ENCODE measurements around the gene EIF3A. TPM values are rescaled to one million over a fixed set of nuclear protein-coding genes. Genes with fewer than 3 reads are reported as not detected.

The EIF3A gene
- total RNA-seq, 1 donor from 2014 or later = 148 TPM

DNA sequence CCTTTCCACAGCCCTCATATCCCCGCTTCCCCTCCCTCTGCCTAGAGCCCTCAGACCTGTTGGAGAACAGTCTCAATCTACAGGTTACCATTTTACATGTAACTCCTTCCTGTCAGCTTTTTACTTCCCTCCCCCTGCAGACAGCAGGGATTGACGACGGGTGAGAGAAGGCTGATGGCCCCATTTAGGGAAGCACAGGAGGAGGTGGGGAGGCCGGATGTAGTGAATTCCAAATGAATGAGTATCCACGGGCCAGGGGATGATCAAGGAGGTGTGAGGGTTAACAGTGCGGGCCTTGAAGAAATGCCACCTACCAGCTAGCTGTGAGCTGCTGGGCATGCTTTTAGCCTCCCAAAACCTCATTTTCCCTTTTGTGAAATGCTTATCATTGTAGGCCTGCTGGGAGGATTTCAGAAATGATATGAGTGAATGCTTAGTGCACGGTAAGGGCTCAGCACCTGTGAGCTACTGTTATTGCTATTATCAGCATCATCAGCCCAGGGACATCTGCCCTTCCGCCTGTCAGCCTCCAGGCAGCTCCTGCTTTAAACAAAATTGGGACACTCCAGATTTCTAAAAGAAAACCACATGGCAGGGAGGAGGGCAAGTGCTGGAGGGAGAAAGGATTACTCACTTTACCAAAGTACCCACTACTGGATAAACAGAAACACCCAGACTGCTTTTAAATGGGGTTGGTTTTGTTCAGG lies 57.6 kb downstream of the EIF3A start:
- intact Hi-C loops (cut with micrococcal nuclease) = no loop called here

DNA sequence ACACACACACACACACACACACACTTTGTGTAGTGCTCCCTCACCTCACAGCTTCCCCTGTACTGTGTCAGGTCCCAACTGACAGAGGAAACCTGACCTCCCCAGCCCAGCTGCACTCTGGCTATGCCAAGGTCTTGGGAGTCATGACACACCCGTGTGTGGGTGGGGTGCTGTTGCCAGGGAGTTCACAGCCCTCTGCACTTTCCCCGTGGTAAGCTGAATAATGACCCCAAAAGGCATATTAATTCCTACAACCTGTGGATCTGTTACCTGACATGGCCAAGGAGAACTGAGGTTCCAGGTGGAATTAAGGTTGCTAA lies 60.0 kb downstream of the EIF3A start:
- intact Hi-C loops (cut with micrococcal nuclease) = no loop called here

DNA sequence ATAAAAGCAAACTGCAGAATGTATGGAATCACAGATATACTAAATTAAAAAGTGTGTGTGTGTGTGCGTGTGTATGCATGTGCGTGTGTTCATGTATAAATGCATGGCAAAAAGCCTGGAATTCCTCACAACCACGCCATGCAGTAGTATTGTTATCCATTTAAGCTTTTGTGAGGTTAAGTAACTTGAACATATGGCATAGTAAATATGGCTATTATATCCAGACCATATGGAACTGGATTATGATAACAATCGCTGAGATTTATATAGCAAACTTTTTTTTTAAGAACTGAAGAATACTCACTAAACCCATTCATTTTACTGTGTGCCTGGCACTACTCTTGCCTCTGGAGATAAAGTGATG lies 73.4 kb downstream of the EIF3A start:
- intact Hi-C loops (cut with micrococcal nuclease) = no loop called here

DNA sequence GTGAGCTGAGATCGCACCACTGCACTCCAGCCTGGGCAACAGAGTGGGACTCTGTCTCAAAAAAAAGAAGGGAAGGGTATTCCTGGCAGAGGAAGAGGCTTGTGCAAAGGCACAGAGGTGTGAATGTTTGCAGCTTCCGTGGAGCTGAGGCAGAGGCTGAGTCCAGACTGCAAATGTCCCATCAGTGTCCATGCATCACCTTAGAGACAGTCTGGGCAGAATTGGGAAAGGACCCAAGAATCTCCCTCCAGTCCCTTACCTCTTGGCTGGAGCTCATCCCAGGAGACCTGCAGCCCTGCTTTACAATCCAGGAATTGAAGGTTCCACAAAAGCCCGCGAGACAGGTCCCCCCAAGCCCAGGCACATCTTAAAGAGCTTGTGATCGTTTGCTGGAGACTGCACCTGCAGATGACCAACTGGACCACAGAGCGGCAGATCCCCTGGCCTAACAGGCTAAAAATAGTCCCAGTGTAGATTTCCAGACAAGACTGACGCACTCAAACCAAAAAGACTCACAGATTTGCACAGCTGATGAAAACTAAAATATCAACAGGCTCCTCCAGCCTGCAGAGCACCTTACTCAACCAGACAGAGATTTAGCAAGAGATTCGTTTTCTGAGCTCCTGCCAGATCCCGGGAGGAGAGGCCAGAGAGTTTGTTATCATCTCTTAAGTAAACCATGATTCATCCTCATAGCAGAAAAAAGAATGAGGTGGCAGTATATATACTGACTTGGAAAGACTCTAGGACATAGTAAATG lies 74.0 kb downstream of the EIF3A start:
- intact Hi-C loops (cut with micrococcal nuclease) = no loop called here

DNA sequence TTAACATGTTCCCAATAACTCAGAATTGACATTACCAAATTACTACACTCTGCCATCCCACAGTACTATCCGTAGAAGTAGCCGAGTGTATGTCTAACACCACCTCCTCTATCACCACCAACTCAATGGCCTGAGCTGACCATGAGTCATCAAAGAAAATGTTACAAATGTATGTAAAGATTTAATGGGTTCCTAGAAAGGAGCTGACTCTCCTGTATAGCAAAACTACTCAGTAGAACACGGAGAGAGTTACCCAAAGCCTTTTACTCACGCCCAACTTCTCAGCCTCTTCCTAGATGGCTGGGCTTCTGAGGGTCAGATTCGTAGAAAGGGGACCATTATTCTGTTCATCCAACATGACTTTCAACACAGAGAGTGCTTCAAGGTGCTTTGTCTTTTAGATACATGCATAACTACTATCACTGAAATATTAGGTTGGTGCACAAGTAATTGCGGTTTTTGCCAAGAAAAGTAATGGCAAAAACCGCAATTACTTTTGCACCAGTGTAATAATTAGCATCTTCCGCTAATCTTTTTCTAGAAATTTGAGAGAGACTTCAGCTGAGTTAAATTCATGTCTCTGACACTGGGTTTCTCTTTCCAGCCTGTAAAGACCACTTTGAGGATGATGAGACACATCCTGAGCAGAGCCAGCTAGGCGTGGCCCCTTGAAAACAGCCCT lies 75.1 kb downstream of the EIF3A start:
- intact Hi-C loops (cut with micrococcal nuclease) = no loop called here

GRCh38 chr10:119003572-119004289 lies 76.9 kb downstream of the EIF3A start:
- intact Hi-C loops (cut with micrococcal nuclease) = no loop called here

DNA sequence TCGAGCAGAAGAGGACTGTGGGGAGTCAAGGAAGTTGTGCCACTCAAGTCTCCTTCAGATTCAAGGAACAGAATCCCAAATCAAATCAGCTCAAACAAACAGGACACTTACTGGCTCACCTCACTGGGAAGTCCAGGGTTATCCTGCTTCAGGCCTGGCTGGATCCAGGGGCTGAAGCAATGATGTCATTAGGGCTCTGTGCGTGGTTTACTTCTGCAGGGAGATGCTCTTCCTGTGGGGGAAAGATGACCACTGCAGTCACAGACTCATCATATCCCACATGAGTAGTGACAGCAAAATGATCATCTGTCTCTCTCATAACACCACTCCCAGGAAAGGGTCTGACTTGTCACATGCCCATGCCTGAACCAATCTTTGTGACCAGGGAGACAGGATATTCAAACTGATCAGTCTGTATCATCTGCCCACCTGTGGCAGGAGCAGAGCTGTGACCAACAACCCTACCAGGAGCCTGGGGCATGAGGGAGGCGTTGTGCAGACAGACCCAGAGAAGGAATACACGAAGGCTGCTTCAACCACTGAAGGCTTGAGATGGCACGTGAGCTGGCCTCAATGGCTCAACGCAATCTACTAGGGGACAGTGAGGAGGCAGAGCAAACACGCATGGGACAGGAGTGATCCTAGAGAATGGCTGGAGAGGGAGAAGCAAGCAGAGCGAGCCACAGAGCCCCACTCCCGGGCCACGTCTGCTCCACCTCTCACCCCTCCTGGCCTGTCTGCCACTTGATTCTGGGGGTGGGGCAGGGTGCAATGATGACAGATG lies 78.7 kb downstream of the EIF3A start:
- intact Hi-C loops (cut with micrococcal nuclease) = no loop called here

GRCh38 chr10:118998183-118998582 lies 82.4 kb downstream of the EIF3A start:
- intact Hi-C loops (cut with micrococcal nuclease) = no loop called here

- intact Hi-C loops (cut with micrococcal nuclease) = no loop called here
Measured at GRCh38 chr10:118997379-118997778, 83.2 kb downstream of the EIF3A start.

DNA sequence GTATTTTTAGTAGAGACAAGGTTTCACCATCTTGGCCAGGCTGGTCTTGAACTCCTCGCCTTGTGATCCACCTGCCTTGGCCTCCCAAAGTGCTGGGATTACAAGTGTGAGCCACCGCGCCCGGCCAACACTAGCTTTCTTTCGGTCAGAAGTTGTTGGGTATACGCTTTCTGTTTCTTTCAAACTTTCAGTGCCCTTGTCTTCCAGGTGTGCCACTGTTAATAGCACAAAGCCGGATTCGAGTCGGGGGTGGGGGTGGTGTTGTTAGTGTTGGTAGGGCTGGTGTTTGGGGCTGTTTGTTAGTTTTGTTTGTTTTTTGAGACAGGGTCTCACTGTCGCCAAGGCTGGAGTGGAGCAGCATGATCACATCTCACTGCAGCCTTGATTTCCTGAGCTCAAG lies 84.9 kb downstream of the EIF3A start:
- intact Hi-C loops (cut with micrococcal nuclease) = no loop called here

DNA sequence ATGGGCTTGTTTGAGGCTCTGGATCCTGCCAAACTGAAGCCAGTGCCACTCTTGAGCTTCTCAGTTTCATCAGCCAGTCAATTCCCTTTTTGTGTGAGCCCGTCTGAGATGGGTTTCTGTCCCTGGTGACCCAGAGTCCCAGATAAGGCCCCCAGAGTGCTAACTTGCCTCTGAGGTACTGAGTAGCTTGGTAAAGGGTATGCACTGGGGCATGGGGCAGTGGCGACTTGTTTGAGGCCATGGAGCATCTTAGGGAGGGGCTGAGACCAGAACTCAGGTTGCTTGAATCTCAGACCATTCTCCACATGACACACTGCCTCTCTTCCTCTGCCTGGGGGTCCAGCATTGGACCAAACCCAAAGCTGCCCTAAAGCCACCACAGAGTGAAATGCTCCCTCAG lies 86.3 kb downstream of the EIF3A start:
- intact Hi-C loops (cut with micrococcal nuclease) = no loop called here

DNA sequence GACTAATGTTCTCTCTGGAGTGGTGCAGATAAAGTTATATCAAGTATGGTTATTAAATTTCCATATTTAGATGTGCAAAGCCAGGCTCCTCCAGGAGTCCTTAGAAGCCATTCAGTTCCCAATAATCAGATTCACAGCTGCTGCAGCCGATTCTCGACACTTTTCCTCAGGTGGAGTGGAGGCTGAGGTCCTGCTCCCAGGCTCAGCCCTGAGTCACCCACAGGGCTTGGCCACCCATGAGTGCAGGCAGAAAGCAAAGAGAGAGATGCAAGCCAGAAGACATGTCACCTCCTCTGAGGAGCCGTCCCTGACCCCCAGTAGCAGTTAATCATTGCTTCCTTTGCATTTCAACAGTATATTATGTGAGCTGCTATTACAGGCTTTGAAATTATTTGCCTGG lies 87.4 kb downstream of the EIF3A start:
- intact Hi-C loops (cut with micrococcal nuclease) = no loop called here

DNA sequence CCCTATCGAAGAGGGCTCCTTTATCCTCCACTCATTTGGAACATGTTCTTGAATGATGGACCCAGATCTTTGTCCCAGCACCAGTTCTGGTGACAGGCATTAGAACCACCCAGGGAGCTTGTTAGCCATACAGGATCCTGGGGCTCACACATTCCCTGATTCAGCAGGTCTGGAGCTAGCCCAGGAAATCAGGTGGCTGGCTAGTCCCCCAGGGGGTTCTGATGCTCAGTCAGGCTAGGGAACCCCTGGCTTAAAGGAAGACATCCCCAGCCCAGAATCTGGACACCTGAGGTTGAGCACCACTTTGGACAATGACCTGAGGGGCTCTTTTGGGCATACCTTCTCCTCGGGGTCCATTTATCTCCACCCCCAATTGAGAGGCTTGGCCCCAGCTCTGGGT lies 88.1 kb downstream of the EIF3A start:
- intact Hi-C loops (cut with micrococcal nuclease) = no loop called here

DNA sequence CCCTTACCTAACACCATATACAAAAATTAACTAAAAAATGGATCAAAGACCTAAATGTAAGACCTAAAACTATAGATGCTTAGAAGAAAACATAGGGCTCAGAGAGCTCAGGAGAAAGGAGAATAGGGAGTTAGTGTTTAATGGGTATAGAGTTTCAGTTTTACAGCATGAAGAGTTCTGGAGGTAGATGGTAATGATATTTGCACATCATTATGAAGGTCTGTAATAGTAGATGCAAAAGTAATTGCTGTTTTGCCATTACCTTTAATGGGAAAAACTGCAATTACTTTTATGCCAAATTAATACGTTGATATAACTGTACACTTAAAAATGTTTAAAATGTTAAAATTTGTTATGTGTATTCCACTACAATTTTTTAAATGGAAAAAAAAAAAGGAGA lies 90.3 kb downstream of the EIF3A start:
- intact Hi-C loops (cut with micrococcal nuclease) = no loop called here

GRCh38 chr10:118986815-118987790 lies 93.5 kb downstream of the EIF3A start:
- intact Hi-C loops (cut with micrococcal nuclease) = loop anchor here (2.0 kb wide), 1 partner anchor 42 kb away; the partner anchor contains the start of gene NANOS1

DNA sequence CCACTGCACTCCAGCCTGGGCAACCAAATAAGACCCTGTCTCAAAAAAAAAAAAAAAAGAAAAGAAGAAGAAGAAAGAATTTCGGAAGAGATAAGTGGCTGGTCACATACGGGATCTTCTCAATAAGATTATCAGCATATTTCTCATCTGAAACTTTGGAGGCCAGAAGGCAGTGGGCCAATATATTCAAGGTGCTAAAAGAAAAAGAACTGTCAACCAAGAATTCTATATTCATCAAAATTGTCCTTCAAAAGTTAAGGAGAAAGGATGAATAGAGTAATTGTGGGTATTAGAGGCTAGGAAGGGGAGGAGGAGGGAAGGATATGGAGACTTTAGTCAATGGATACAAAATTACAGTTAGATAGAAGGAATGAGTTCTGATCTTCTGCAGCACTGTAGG lies 95.0 kb downstream of the EIF3A start:
- intact Hi-C loops (cut with micrococcal nuclease) = no loop called here
